HCT116 (cell line): ENCODE measurements around the gene CCR6.

ENCODE experiments used
- CTCF ChIP-seq, 3 experiments: fragments of 200-600 bp in 1 of 3; sonication (generic) in 1 of 3; IDR thresholded peaks in 2 of 3; conservative IDR thresholded peaks in 1 of 3; 2 replicates each; pipeline ENCODE4 v1.5.1; 2012 to 2017; ENCODE audit warnings: low read depth in 2 of 3, low read length in 2 of 3, antibody characterized with exemption in 1 of 3, borderline replicate concordance in 1 of 3, control low read depth in 1 of 3, mild to moderate bottlenecking in 1 of 3, mixed read lengths in 1 of 3, mixed run types in 1 of 3, moderate library complexity in 1 of 3; ENCODE audit not compliant: insufficient read depth in 1 of 3
- EGR1 ChIP-seq: IDR thresholded peaks from 2 replicates; pipeline ENCODE4 v1.6.1; 2012; ENCODE audit warnings: low read depth
- ELF1 ChIP-seq: IDR thresholded peaks from 2 replicates; pipeline ENCODE4 v1.6.1; 2012; ENCODE audit warnings: low read depth, borderline replicate concordance
- EZH2 ChIP-seq: fragments of 200-600 bp; sonication (generic); IDR thresholded peaks from 2 replicates; pipeline ENCODE4 v1.6.1; 2017; ENCODE audit warnings: antibody characterized with exemption, mixed run types
- EZH2phosphoT487 ChIP-seq: fragments of 200-600 bp; IDR thresholded peaks from 2 replicates; pipeline ENCODE4 v1.6.1; 2018; ENCODE audit warnings: antibody characterized with exemption, borderline replicate concordance
- POLR2A ChIP-seq: IDR thresholded peaks from 2 replicates; pipeline ENCODE4 v1.7.0; 2011; ENCODE audit warnings: borderline replicate concordance; ENCODE audit not compliant: insufficient read depth, insufficient read length; ENCODE audit errors: extremely low read depth
- POLR2AphosphoS5 ChIP-seq: IDR thresholded peaks from 2 replicates; pipeline ENCODE4 v1.6.1; 2011; ENCODE audit warnings: mild to moderate bottlenecking, low read depth, low read length, moderate library complexity
- REST ChIP-seq: IDR thresholded peaks from 2 replicates; pipeline ENCODE4 v1.6.1; 2012; ENCODE audit warnings: low read depth
- YY1 ChIP-seq: IDR thresholded peaks from 2 replicates; pipeline ENCODE4 v1.6.1; 2011; ENCODE audit warnings: low read length, low read depth, moderate library complexity, mild to moderate bottlenecking; ENCODE audit not compliant: insufficient replicate concordance; ENCODE audit errors: extremely low read depth
- TF ChIP-seq, protein P1 (sequence below): IDR thresholded peaks from 2 replicates; pipeline ENCODE4 v1.6.1; 2012

- TF ChIP-seq REST, result no peak
- no peak for TF ChIP-seq EZH2
- no peak for TF ChIP-seq CTCF (IDR thresholded peaks at IDR 0.05 in 2 of 3, conservative IDR thresholded peaks at IDR 0.05 in 1 of 3; ENCODE audit: borderline replicate concordance in 1 of 3, insufficient read depth in 1 of 3, low read depth in 2 of 3, low read length in 2 of 3)
- no peak for TF ChIP-seq ELF1
- TF ChIP-seq EZH2phosphoT487, result no peak
- no peak for TF ChIP-seq EGR1
- no peak for TF ChIP-seq POLR2AphosphoS5
- no peak for TF ChIP-seq POLR2A
- TF ChIP-seq YY1, result no peak
- TF ChIP-seq, protein P1, sequence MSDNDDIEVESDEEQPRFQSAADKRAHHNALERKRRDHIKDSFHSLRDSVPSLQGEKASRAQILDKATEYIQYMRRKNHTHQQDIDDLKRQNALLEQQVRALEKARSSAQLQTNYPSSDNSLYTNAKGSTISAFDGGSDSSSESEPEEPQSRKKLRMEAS, result no peak
These were observed 15.1 kb upstream of the CCR6 start for GRCh38 chr6:167107787-167108186.
